ENCODE measurements around the gene TAGAP. TPM values are rescaled to one million over a fixed set of nuclear protein-coding genes. Genes with fewer than 3 reads are reported as not detected.

TAGAP gene
- polyA plus RNA-seq, 1 of the 3 experiments (the other 2 are of a cell fraction): not detected

- CTCF ChIA-PET: interaction anchor here (1.0 to 1.9 kb wide), 3 partner anchors 11 to 32 kb away, joined by 3 to 7 read pairs (median 4); no protein-coding TSS in a partner anchor
- Histone ChIP-seq H2AFZ (ENCODE audit: low read depth) (peak overlapping the region; percentile 72; the same call in 1 of the 2 replicates), H3K36me3 (replicated peaks in 1 of 2; ENCODE audit: control insufficient read depth in 1 of 2, insufficient read depth in 2 of 2, low read length in 1 of 2) (no peaks in the 10 kb centered on the region), H3K79me2 (ENCODE audit: insufficient read depth) (no peaks in the 10 kb centered on the region), H4K20me1 (ENCODE audit: insufficient read depth) (no peaks in the 10 kb centered on the region), H3K9ac (no peak overlapping the region), H3K4me2 (0 out of 2 replicates have a peak overlapping the region, but pooled peaks have one; percentile 27), H3K27me3 (ENCODE audit: insufficient read depth) (peaks cover 1% of the 10 kb centered on the region; the same call in 1 of the 2 replicates), H3K9me2 (no peaks in the 10 kb centered on the region), H3F3A (replicated peaks; ENCODE audit: insufficient read depth) (no peaks in the 10 kb centered on the region), H3K9me3 (no peaks in the 10 kb centered on the region), H3K27ac (ENCODE audit: low read depth in 2 of 2, low read length in 1 of 2) (no peak overlapping the region; a peak in 1 of 4 replicates), H3K4me1 (ENCODE audit: control insufficient read depth in 1 of 2, insufficient read depth in 2 of 2, low read depth in 1 of 2, low read length in 1 of 2) (peaks cover 0 to 10% of the 10 kb centered on the region in 2 experiments; a peak in 1 of 4 replicates), H3K4me3 (ENCODE audit: low read depth in 2 of 2, low read length in 1 of 2) (peak overlapping the region; percentile 22 to 47; a peak in 3 of 4 replicates)
- WGBS (ENCODE audit: low lambda C conversion rate): 9% methylated on average over 3 of the region's 3 CpGs
- DNase-seq: peak; percentile 68
- TF ChIP-seq JUND (IDR thresholded peaks at IDR 0.05) (no peak), NRF1 (IDR thresholded peaks at IDR 0.05; ENCODE audit: low read depth, low read length) (no peak), MEF2A (IDR thresholded peaks at IDR 0.05; ENCODE audit: borderline replicate concordance, low read depth) (no peak), USF1 (IDR thresholded peaks at IDR 0.05; ENCODE audit: borderline replicate concordance, low read depth) (peak; percentile 96), FOXJ3 (CRISPR knock-in tag; IDR thresholded peaks at IDR 0.05) (no peak), USF2 (IDR thresholded peaks at IDR 0.05; ENCODE audit: borderline replicate concordance, low read depth, low read length) (peak; percentile 89), CHD2 (IDR thresholded peaks at IDR 0.05; ENCODE audit: low read length, partially characterized antibody) (peak; percentile 40), FOXM1 (IDR thresholded peaks at IDR 0.05; ENCODE audit: low read depth) (no peak), IRF3 (IDR thresholded peaks at IDR 0.05; ENCODE audit: low read depth, low read length) (peak; percentile 49; the same call in 1 of the 2 replicates), ELF1 (IDR thresholded peaks at IDR 0.05) (0 out of 2 replicates have a peak, but pooled peaks have one; percentile 15), RXRA (IDR thresholded peaks at IDR 0.05; ENCODE audit: borderline replicate concordance, low read depth) (no peak)
- POLR2A ChIA-PET: no interaction called here
These were observed 29.4 kb upstream of the TAGAP start for GRCh38 chr6:159074120-159074684.

GRCh38 chr6:159071843-159072769 lies 27.3 kb upstream of the TAGAP start:
- Histone ChIP-seq H3K9ac (no peak overlapping the region), H3K9me3 (no peaks in the 10 kb centered on the region), H3K27ac (ENCODE audit: low read depth in 2 of 2, low read length in 1 of 2) (no peak overlapping the region), H3K4me2 (no peak overlapping the region), H4K20me1 (ENCODE audit: insufficient read depth) (no peaks in the 10 kb centered on the region), H3K9me2 (no peaks in the 10 kb centered on the region), H3K4me3 (ENCODE audit: low read depth in 2 of 2, low read length in 1 of 2) (no peak overlapping the region), H2AFZ (ENCODE audit: low read depth) (no peak overlapping the region), H3F3A (replicated peaks; ENCODE audit: insufficient read depth) (no peaks in the 10 kb centered on the region), H3K36me3 (replicated peaks in 1 of 2; ENCODE audit: control insufficient read depth in 1 of 2, insufficient read depth in 2 of 2, low read length in 1 of 2) (no peaks in the 10 kb centered on the region), H3K79me2 (ENCODE audit: insufficient read depth) (no peaks in the 10 kb centered on the region), H3K27me3 (ENCODE audit: insufficient read depth) (peaks cover 5% of the 10 kb centered on the region; the same call in 1 of the 2 replicates), H3K4me1 (ENCODE audit: control insufficient read depth in 1 of 2, insufficient read depth in 2 of 2, low read depth in 1 of 2, low read length in 1 of 2) (peaks cover 0 to 8% of the 10 kb centered on the region in 2 experiments; a peak in 1 of 4 replicates)
- POLR2A ChIA-PET: no interaction called here
- CTCF ChIA-PET: interaction anchor here (0.7 to 1.0 kb wide), 2 partner anchors 30 to 561 kb away, joined by 3 to 4 read pairs; no protein-coding TSS in a partner anchor
- 43% methylated on average over 7 of the region's 7 CpGs for WGBS (ENCODE audit: low lambda C conversion rate)
- no peak for DNase-seq
- TF ChIP-seq TEAD4 (IDR thresholded peaks at IDR 0.05; ENCODE audit: borderline replicate concordance, insufficient read depth): no peak

Measured in SK-N-SH (cell line).